ENCODE data around the gene PRPF40A. TPM values are rescaled to one million over a fixed set of nuclear protein-coding genes. Genes with fewer than 3 reads are reported as not detected.

PRPF40A gene
- total and polyA plus RNA-seq, 2 experiments from 2014 or later = 254 to 261 TPM

DNA sequence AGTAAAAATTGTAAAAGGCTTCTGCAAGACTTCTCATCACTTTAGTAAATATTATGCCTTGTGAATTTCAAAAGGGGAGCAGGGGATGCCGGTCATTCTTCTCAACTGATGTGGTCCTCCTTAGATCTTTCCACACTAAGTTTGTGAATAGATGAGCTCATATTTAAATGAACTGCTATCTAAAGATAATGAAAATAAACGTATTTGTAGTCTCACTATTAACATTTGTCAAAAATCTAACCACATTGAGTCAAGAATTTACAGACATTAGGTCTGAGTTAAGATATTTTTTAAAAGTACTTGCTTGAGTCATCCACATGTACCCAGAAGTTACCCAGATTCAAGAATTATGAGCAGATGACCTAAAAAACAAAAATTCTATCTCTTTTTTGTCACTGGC lies 6.5 kb downstream of the PRPF40A start:
- Histone ChIP-seq H3K27me3 (ENCODE audit: insufficient read depth) (no peaks in the 10 kb centered on the region), H4K20me1 (replicated peaks; ENCODE audit: insufficient read depth) (peaks cover 84% of the 10 kb centered on the region), H2AFZ (no peak overlapping the region), H3K4me1 (ENCODE audit: insufficient read depth) (peaks cover 8% of the 10 kb centered on the region), H3K27ac (ENCODE audit: low read depth) (no peak overlapping the region), H3K9me2 (ENCODE audit: insufficient read depth) (no peaks in the 10 kb centered on the region), H3K79me2 (replicated peaks; ENCODE audit: insufficient read depth) (peaks cover 100% of the 10 kb centered on the region), H3K36me3 (ENCODE audit: insufficient read depth) (peaks cover 32% of the 10 kb centered on the region), H3K4me3 (no peak overlapping the region), H3K4me2 (no peak overlapping the region), H3F3A (replicated peaks; ENCODE audit: low read depth) (no peaks in the 10 kb centered on the region)
- peaks cover 2% of the 10 kb centered on the region for H3K27me3 Mint-ChIP-seq (ENCODE audit: insufficient read depth, low read depth, poor library complexity)
- no peak overlapping the region for H3K4me3 Mint-ChIP-seq
- TF ChIP-seq JUNB (IDR thresholded peaks at IDR 0.05; ENCODE audit: unreplicated experiment) = no peak
- ATAC-seq (no peak), DNase-seq (ENCODE audit: low spot score) (no peak)
- H3K9me3 Mint-ChIP-seq = no peaks in the 10 kb centered on the region
- H3K36me3 Mint-ChIP-seq (ENCODE audit: low read depth) = peaks cover 83% of the 10 kb centered on the region
- no peak overlapping the region for H3K27ac Mint-ChIP-seq
- peaks cover 21% of the 10 kb centered on the region for H3K4me1 Mint-ChIP-seq

DNA sequence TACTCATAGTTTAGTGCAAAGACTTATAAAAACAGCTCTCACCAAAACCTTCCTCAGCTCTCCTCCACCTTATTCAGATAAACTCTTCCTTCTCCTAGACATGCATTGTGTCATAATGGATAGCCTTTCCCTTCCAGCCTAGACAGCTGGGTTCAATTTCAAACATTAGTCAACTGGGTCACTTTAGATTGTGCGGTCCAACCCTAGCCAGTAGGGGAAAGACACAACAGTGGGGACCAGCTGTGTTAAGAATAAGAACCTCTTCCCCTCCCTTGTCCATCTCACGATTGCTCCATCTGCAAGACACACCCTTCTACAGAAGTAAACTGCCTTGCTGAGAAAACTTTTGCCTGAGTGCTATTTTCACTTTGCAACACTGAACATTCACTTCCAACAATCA lies 8.5 kb downstream of the PRPF40A start:
- Histone ChIP-seq H3K27ac (ENCODE audit: low read depth) (no peak overlapping the region), H4K20me1 (replicated peaks; ENCODE audit: insufficient read depth) (peaks cover 83% of the 10 kb centered on the region), H3K4me2 (no peak overlapping the region), H3K4me3 (no peak overlapping the region), H2AFZ (no peak overlapping the region), H3F3A (replicated peaks; ENCODE audit: low read depth) (no peaks in the 10 kb centered on the region), H3K4me1 (ENCODE audit: insufficient read depth) (peaks cover 2% of the 10 kb centered on the region; the same call in 1 of the 2 replicates), H3K79me2 (replicated peaks; ENCODE audit: insufficient read depth) (peaks cover 100% of the 10 kb centered on the region), H3K36me3 (ENCODE audit: insufficient read depth) (peaks cover 20% of the 10 kb centered on the region), H3K9me2 (ENCODE audit: insufficient read depth) (no peaks in the 10 kb centered on the region), H3K27me3 (ENCODE audit: insufficient read depth) (no peaks in the 10 kb centered on the region)
- ATAC-seq = no peak
- TF ChIP-seq, protein P1, sequence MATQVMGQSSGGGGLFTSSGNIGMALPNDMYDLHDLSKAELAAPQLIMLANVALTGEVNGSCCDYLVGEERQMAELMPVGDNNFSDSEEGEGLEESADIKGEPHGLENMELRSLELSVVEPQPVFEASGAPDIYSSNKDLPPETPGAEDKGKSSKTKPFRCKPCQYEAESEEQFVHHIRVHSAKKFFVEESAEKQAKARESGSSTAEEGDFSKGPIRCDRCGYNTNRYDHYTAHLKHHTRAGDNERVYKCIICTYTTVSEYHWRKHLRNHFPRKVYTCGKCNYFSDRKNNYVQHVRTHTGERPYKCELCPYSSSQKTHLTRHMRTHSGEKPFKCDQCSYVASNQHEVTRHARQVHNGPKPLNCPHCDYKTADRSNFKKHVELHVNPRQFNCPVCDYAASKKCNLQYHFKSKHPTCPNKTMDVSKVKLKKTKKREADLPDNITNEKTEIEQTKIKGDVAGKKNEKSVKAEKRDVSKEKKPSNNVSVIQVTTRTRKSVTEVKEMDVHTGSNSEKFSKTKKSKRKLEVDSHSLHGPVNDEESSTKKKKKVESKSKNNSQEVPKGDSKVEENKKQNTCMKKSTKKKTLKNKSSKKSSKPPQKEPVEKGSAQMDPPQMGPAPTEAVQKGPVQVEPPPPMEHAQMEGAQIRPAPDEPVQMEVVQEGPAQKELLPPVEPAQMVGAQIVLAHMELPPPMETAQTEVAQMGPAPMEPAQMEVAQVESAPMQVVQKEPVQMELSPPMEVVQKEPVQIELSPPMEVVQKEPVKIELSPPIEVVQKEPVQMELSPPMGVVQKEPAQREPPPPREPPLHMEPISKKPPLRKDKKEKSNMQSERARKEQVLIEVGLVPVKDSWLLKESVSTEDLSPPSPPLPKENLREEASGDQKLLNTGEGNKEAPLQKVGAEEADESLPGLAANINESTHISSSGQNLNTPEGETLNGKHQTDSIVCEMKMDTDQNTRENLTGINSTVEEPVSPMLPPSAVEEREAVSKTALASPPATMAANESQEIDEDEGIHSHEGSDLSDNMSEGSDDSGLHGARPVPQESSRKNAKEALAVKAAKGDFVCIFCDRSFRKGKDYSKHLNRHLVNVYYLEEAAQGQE (IDR thresholded peaks at IDR 0.05; ENCODE audit: unreplicated experiment) = no peak
- no peak for TF ChIP-seq POLR2AphosphoS5 (IDR thresholded peaks at IDR 0.05; ENCODE audit: low read depth)
- no peak for TF ChIP-seq ZNF114 (CRISPR knock-in tag; IDR thresholded peaks at IDR 0.05)
- no peak for TF ChIP-seq CREB1 (CRISPR knock-in tag; IDR thresholded peaks at IDR 0.05; ENCODE audit: low read depth)
- TF ChIP-seq, protein P2, sequence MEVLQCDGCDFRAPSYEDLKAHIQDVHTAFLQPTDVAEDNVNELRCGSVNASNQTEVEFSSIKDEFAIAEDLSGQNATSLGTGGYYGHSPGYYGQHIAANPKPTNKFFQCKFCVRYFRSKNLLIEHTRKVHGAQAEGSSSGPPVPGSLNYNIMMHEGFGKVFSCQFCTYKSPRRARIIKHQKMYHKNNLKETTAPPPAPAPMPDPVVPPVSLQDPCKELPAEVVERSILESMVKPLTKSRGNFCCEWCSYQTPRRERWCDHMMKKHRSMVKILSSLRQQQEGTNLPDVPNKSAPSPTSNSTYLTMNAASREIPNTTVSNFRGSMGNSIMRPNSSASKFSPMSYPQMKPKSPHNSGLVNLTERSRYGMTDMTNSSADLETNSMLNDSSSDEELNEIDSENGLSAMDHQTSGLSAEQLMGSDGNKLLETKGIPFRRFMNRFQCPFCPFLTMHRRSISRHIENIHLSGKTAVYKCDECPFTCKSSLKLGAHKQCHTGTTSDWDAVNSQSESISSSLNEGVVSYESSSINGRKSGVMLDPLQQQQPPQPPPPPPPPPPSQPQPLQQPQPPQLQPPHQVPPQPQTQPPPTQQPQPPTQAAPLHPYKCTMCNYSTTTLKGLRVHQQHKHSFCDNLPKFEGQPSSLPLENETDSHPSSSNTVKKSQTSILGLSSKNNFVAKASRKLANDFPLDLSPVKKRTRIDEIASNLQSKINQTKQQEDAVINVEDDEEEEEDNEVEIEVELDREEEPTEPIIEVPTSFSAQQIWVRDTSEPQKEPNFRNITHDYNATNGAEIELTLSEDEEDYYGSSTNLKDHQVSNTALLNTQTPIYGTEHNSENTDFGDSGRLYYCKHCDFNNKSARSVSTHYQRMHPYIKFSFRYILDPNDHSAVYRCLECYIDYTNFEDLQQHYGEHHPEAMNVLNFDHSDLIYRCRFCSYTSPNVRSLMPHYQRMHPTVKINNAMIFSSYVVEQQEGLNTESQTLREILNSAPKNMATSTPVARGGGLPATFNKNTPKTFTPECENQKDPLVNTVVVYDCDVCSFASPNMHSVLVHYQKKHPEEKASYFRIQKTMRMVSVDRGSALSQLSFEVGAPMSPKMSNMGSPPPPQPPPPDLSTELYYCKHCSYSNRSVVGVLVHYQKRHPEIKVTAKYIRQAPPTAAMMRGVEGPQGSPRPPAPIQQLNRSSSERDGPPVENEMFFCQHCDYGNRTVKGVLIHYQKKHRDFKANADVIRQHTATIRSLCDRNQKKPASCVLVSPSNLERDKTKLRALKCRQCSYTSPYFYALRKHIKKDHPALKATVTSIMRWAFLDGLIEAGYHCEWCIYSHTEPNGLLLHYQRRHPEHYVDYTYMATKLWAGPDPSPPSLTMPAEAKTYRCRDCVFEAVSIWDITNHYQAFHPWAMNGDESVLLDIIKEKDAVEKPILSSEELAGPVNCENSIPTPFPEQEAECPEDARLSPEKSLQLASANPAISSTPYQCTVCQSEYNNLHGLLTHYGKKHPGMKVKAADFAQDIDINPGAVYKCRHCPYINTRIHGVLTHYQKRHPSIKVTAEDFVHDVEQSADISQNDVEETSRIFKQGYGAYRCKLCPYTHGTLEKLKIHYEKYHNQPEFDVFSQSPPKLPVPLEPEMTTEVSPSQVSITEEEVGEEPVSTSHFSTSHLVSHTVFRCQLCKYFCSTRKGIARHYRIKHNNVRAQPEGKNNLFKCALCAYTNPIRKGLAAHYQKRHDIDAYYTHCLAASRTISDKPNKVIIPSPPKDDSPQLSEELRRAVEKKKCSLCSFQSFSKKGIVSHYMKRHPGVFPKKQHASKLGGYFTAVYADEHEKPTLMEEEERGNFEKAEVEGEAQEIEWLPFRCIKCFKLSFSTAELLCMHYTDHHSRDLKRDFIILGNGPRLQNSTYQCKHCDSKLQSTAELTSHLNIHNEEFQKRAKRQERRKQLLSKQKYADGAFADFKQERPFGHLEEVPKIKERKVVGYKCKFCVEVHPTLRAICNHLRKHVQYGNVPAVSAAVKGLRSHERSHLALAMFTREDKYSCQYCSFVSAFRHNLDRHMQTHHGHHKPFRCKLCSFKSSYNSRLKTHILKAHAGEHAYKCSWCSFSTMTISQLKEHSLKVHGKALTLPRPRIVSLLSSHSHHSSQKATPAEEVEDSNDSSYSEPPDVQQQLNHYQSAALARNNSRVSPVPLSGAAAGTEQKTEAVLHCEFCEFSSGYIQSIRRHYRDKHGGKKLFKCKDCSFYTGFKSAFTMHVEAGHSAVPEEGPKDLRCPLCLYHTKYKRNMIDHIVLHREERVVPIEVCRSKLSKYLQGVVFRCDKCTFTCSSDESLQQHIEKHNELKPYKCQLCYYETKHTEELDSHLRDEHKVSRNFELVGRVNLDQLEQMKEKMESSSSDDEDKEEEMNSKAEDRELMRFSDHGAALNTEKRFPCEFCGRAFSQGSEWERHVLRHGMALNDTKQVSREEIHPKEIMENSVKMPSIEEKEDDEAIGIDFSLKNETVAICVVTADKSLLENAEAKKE (CRISPR knock-in tag; IDR thresholded peaks at IDR 0.05) = no peak
- no peak for TF ChIP-seq EZH2 (IDR thresholded peaks at IDR 0.05; ENCODE audit: low read depth, unreplicated experiment)
- no peak for TF ChIP-seq EZH2phosphoT487 (IDR thresholded peaks at IDR 0.05; ENCODE audit: unreplicated experiment)
- no peak for TF ChIP-seq STAT1 (IDR thresholded peaks at IDR 0.05; ENCODE audit: unreplicated experiment)
- TF ChIP-seq ZNF331 (CRISPR knock-in tag; IDR thresholded peaks at IDR 0.05; ENCODE audit: low read depth) = no peak
- TF ChIP-seq, protein P3, sequence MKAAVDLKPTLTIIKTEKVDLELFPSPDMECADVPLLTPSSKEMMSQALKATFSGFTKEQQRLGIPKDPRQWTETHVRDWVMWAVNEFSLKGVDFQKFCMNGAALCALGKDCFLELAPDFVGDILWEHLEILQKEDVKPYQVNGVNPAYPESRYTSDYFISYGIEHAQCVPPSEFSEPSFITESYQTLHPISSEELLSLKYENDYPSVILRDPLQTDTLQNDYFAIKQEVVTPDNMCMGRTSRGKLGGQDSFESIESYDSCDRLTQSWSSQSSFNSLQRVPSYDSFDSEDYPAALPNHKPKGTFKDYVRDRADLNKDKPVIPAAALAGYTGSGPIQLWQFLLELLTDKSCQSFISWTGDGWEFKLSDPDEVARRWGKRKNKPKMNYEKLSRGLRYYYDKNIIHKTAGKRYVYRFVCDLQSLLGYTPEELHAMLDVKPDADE (IDR thresholded peaks at IDR 0.05) = no peak
- no peak for TF ChIP-seq JUNB (IDR thresholded peaks at IDR 0.05; ENCODE audit: unreplicated experiment)
- Mint-ChIP-seq H3K4me1 (peaks cover 17% of the 10 kb centered on the region), H3K9me3 (no peaks in the 10 kb centered on the region), H3K36me3 (ENCODE audit: low read depth) (peaks cover 77% of the 10 kb centered on the region), H3K27me3 (ENCODE audit: insufficient read depth, low read depth, poor library complexity) (peaks cover 2% of the 10 kb centered on the region), H3K4me3 (no peak overlapping the region), H3K27ac (no peak overlapping the region)
- DNase-seq (ENCODE audit: low spot score) = no peak
